Stimulated activated CD4-positive, alpha-beta T cell treated with anti-CD3 and anti-CD28 coated beads, TNF-alpha, amount 100 ng/mL, for 24 hours (primary cell): ENCODE measurements around the gene NDUFS6.

Experiments used
- DNase-seq, 3 experiments: peaks; one replicate each; pipeline ENCODE4 v3.0.0-alpha.2; 2020; ENCODE audit warnings: low read depth in 3 of 3

Gene NDUFS6

GRCh38 chr5:1765141-1765879, 35.9 kb upstream of the NDUFS6 start:
- no peak for DNase-seq

GRCh38 chr5:1765880-1766235, 35.3 kb upstream of the NDUFS6 start:
- DNase-seq, result no peak

GRCh38 chr5:1767524-1768282, 33.5 kb upstream of the NDUFS6 start:
- DNase-seq, result no peak

- DNase-seq, result no peak
Measured at GRCh38 chr5:1768283-1769000, 32.8 kb upstream of the NDUFS6 start.

- no peak for DNase-seq
Measured at GRCh38 chr5:1769017-1769640, 32.1 kb upstream of the NDUFS6 start.

- no peak for DNase-seq
Measured at GRCh38 chr5:1769752-1770442, 31.3 kb upstream of the NDUFS6 start.

GRCh38 chr5:1770443-1770802, 30.8 kb upstream of the NDUFS6 start:
- DNase-seq, result no peak

- no peak for DNase-seq
Measured at GRCh38 chr5:1771149-1772065, 29.8 kb upstream of the NDUFS6 start.

- no peak for DNase-seq
Measured at GRCh38 chr5:1772634-1773033, 28.6 kb upstream of the NDUFS6 start.

GRCh38 chr5:1776831-1777230, 24.4 kb upstream of the NDUFS6 start:
- DNase-seq, result no peak

- DNase-seq, result no peak
Measured at GRCh38 chr5:1777281-1778137, 23.7 kb upstream of the NDUFS6 start.

GRCh38 chr5:1778138-1779020, 22.8 kb upstream of the NDUFS6 start:
- DNase-seq, result no peak

- DNase-seq, result no peak
Measured at GRCh38 chr5:1779021-1779680, 22.1 kb upstream of the NDUFS6 start.

- no peak for DNase-seq
Measured at GRCh38 chr5:1779782-1780613, 21.2 kb upstream of the NDUFS6 start.

GRCh38 chr5:1780614-1780930, 20.6 kb upstream of the NDUFS6 start:
- DNase-seq, result no peak

GRCh38 chr5:1781107-1781506, 20.1 kb upstream of the NDUFS6 start:
- DNase-seq, result no peak

GRCh38 chr5:1781726-1782384, 19.4 kb upstream of the NDUFS6 start:
- no peak for DNase-seq
